Fibroblast of upper back skin (primary cell): Measurements from ENCODE around the gene NPHS2.
"Not testable (repeated sequence)": the region's sequence is repeated elsewhere in the genome, so short reads cannot be mapped to it uniquely, and the experiment has no call there.

Experiments
- DNase-seq: peaks from one replicate; pipeline ENCODE4 v3.0.0-alpha.2; 2013

Gene NPHS2

DNA sequence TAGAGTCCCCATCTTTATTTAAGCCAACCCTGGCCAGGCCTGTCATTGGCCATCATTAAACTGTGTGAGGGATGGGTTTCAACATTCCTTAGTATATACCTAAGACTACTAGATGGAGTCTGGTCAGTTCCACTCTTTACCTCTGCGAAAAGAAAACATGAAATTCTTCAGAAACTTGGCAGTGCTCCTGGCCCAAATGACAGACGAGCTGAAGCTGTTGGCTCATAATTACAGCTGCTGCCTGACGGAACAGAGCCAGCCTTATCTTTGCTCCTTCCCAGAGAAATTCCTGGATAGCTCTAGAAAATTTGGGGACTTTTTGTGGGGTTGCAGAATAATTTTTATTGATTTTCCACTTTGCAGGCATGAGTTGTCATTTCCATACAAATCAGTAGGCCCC lies 30.4 kb downstream of the NPHS2 start:
- DNase-seq: no peak

DNA sequence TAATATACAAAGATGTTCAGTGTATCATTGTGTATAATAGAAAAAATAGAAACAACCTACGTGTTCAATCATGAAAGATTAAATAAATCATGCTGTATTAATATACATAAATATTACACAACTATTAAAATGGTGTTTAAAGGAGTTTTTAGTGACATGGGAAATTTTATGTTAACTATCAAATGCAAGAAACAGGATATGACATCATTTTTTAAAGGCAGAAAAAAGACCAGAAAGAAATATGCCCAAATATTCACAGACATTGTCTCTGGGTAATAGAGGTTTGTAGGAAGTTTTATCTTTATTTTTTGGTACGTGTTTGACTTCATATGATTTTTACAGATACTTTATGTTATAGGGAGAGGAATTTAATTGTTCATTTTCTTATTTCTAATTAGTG lies 34.0 kb downstream of the NPHS2 start:
- DNase-seq: no peak

DNA sequence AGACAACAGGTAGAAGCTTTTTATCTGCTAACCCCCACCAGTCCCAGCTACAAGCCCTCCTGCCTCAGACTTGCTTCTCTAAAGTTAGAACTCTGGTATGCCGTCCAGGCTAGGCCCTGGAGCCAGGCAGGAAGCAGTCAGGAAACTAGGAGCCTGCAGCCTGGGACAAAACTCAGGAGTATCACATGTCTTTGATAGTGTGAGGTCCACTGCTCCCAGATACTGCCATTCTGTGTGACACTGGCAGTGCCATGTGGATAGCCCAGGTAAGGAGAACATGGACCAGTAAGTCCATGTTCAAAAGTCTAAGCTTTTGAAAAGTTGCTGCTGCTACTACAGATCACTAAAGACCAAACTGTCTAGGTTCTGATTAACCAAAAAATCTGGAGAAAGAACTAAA lies 45.4 kb downstream of the NPHS2 start:
- DNase-seq: no peak

DNA sequence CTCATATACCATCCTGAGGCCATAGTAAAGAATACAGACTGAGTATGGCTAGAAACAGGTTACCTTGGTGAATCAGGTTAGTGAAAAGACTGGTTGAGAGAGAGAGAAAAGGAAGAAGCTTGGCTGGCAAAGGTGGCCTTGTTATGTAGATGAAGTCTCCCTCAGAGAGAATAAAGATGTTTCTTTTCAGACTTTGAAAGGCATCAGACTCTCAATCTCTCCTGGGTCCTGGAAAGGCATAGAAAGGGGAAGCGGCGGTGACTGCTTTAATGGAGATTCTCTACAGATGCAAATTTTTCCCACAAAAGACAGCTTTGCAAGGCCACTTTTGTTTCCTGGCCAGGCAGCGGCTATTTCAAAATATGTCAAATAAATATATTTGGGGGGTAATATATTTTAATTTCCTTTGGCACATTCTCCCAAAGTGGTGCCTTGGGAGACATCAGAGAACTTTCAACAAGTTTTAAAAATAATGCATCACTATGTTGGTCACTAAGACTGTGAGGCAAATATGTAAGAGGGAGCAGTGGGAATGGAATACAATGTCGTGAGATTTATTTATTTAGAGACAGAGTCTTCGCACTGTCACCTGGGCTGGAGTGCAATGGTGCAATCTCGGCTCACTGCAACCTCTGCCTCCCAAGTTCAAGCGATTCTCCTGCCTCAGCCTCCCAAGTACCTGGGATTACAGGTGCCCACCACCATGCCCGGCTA lies 46.1 kb downstream of the NPHS2 start:
- no peak for DNase-seq

DNA sequence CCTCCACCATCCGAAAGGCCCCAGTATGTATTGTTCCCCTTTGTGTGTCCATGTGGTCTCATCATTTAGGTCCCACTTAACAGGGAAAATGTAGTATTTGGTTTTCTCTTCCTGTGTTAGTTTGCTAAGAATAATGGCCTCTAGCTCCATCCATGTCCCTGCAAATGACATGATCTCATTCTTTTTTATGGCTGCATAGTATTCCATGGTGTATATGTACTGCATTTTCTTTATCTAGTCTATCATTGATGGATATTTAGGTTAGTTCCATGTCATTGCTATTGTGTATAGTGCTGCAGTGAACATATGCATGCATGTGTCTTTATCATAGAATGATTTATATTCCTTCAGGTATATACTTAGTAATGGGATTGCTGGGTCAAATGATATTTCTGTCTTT lies 57.2 kb downstream of the NPHS2 start:
- DNase-seq: not testable (repeated sequence)

DNA sequence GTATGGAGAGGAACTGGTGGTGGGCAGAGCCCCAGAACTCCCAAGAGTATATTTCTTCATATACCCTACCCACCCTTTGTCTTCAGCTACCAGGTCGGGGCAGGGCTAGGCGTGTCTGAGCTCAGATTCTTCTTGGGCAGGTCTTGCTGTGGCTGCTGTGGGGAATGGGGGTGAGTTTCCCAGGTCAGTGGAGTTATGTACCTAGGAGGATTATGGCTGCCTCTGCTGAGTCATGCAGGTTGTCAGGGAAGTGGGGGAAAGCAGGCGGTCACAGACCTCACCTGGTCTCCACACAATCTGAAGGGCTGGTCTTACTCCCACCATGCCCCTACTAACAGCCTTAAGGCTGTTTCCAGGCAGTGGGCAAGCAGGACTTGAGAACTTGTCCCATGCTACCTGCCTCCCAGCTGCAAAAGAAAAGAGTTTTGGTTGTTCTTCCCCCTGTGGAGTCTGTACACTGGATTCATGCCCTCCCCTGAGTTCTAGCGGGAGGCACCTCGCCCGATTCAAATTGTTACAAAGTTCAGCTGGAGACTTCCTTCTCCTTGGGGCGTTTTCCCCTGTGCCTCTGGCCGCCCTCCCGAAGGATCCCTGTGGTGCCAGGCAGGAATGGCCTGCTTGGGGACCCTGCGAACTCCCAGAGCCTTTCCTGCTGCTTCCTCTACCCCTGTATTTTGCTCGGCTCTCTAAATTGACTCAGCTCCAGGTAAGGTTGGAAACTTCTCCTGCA lies 58.6 kb downstream of the NPHS2 start:
- no peak for DNase-seq

DNA sequence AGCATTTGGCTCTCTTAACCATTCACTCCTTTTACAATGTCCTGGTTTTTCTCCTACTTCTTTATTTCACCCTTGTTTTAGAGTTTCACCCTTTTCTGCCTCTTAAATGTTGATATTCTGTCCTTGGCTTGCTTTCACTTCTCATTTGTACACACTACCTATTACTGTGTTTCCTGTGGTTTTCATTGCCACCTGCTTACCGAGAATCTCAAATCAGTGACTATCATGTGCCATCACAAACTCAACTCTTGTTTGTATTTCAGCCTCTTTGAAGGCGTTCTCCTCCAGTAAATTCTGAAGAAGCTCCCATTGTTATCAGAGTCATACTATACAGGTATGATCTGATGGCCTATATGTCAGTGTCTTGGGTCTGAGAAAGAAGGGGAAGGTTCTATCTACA lies 65.7 kb downstream of the NPHS2 start:
- DNase-seq: no peak

DNA sequence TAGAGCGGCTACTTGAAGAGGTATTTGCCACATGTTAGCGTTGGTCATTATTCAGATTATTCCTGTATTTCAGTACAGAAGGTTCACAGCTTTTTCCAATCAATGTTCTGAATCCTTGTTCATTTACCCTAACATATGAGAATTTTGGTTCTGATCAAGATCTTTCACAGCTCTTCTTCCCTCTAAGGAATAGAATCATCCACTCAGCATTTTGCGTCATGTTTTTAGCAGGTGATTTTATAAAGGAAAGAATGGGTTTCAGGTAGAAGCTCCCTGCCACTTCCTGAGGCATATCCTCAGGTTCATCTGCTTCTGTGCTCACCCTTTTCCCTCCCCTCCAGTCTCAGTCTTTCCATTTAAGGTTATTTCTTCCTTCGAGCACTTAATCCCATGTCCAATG lies 66.4 kb downstream of the NPHS2 start:
- no peak for DNase-seq

DNA sequence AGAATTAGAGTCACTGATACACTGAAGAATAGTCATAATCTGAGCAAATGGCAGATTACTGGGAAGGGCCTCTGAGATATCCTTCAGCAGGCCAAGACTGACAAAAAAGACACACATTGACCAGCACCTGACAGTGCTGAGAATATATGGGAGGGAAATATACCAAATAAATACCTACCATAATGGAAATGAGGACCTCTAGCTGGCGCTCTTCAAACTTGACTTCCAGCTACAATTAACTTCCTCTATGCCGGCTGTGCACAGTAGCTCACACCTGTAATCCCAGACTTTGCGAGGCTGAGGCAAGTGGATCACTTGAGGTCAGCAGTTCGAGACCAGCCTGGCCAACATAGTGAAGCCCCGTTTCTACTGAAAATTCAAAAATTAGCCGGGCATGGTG lies 69.5 kb downstream of the NPHS2 start:
- DNase-seq: no peak
